HepG2 (cell line): ENCODE data around the gene CCK.

Experiments
- ARNT ChIP-seq: fragments of 450-650 bp; IDR thresholded peaks from 2 replicates; pipeline ENCODE4 v1.6.1; 2017
- FOXM1 ChIP-seq: sonication (generic); formaldehyde crosslinking; IDR thresholded peaks from 2 replicates; pipeline ENCODE4 v1.5.0; 2020; ENCODE audit warnings: missing genetic modification reagents
- KDM3A ChIP-seq: IDR thresholded peaks from 2 replicates; pipeline ENCODE4 v1.6.1; 2018; ENCODE audit warnings: low read depth, missing compliant biosample characterization
- KLF6 ChIP-seq: IDR thresholded peaks from 2 replicates; pipeline ENCODE4 v1.8.0; 2016; ENCODE audit warnings: missing biosample characterization, missing genetic modification reagents
- PTBP1 ChIP-seq: fragments of 200-400 bp; formaldehyde crosslinking; IDR thresholded peaks from 2 replicates; pipeline ENCODE4 v1.6.1; 2018; ENCODE audit warnings: low read length, low read depth; ENCODE audit not compliant: poor library complexity, severe bottlenecking
- SIN3A ChIP-seq: IDR thresholded peaks from 2 replicates; pipeline ENCODE4 v1.6.1; 2011; ENCODE audit warnings: low read depth, mild to moderate bottlenecking, control low read depth, low read length, borderline replicate concordance
- ZNF274 ChIP-seq: sonication (generic); formaldehyde crosslinking; IDR thresholded peaks from 2 replicates; pipeline ENCODE4 v1.5.1; 2020; ENCODE audit warnings: mild to moderate bottlenecking, missing genetic modification reagents

GRCh38 chr3:42289026-42289425 is 23.0 kb upstream of the CCK start:
- TF ChIP-seq ZNF274 (CRISPR knock-in tag) (no peak), KDM3A (CRISPR knock-in tag) (no peak), ARNT (no peak), KLF6 (CRISPR knock-in tag) (no peak), SIN3A (no peak), FOXM1 (CRISPR knock-in tag) (no peak), PTBP1 (no peak)
